Astrocyte (in vitro differentiated cells and primary cell): ENCODE data around the gene SPARC. TPM values are rescaled to one million over a fixed set of nuclear protein-coding genes. Genes with fewer than 3 reads are reported as not detected.
"Not testable (repeated sequence)": the region's sequence is repeated elsewhere in the genome, so short reads cannot be mapped to it uniquely, and the experiment has no call there.

ENCODE experiments used
- DNase-seq: peaks from one replicate; pipeline ENCODE4 v3.0.0-alpha.2; 2010; ENCODE audit warnings: low read depth
- FAIRE-seq: peaks from 2 replicates; lab custom pipeline; 2011; peaks lifted over from hg19 to GRCh38; lab: Jason Lieb, UNC
- H2AFZ ChIP-seq: 2 replicates; pipeline ENCODE4 v1.6.0; 2012; ENCODE audit warnings: low read depth, low read length, inconsistent platforms
- H3K27ac ChIP-seq: 2 replicates; pipeline ENCODE4 v1.5.1; 2011; ENCODE audit warnings: low read depth, low read length, inconsistent platforms
- H3K27me3 ChIP-seq: 2 replicates; pipeline ENCODE4 v1.6.0; 2011; ENCODE audit warnings: low read length, inconsistent platforms; ENCODE audit not compliant: insufficient read depth
- H3K36me3 ChIP-seq: 2 replicates; pipeline ENCODE4 v1.5.1; 2011; ENCODE audit warnings: low read length, inconsistent platforms; ENCODE audit not compliant: insufficient read depth
- H3K4me1 ChIP-seq: 2 replicates; pipeline ENCODE4 v1.5.1; 2011; ENCODE audit warnings: low read length, inconsistent platforms; ENCODE audit not compliant: insufficient read depth
- H3K4me2 ChIP-seq: 2 replicates; pipeline ENCODE4 v1.6.0; 2012; ENCODE audit warnings: low read length, inconsistent platforms
- H3K4me3 ChIP-seq: 2 replicates; pipeline ENCODE4 v1.5.1; 2011; ENCODE audit warnings: low read depth, mild to moderate bottlenecking, low read length, inconsistent platforms; ENCODE audit not compliant: insufficient read depth
- H3K79me2 ChIP-seq: 2 replicates; pipeline ENCODE4 v1.6.0; 2012; ENCODE audit warnings: mild to moderate bottlenecking, low read length, inconsistent platforms; ENCODE audit not compliant: insufficient read depth
- H3K9ac ChIP-seq: 2 replicates; pipeline ENCODE4 v1.6.0; 2012; ENCODE audit warnings: mild to moderate bottlenecking, low read length, inconsistent platforms
- H3K9me3 ChIP-seq: 2 replicates; pipeline ENCODE4 v1.5.1; 2012; ENCODE audit warnings: low read depth, mild to moderate bottlenecking, low read length, inconsistent platforms; ENCODE audit not compliant: insufficient read depth
- H4K20me1 ChIP-seq: 2 replicates; pipeline ENCODE4 v1.6.0; 2012; ENCODE audit warnings: low read length, inconsistent platforms; ENCODE audit not compliant: insufficient read depth
- H3K27ac Mint-ChIP-seq: one replicate; pipeline ENCODE4 v1.8.0; 2021; ENCODE audit warnings: mild to moderate bottlenecking, mixed read lengths; ENCODE audit not compliant: unreplicated experiment
- H3K27me3 Mint-ChIP-seq: one replicate; pipeline ENCODE4 v1.8.0; 2021; ENCODE audit warnings: low read depth, mixed read lengths; ENCODE audit not compliant: unreplicated experiment
- H3K36me3 Mint-ChIP-seq: one replicate; pipeline ENCODE4 v1.8.0; 2021; ENCODE audit warnings: low read depth, mixed read lengths; ENCODE audit not compliant: unreplicated experiment
- H3K4me1 Mint-ChIP-seq: one replicate; pipeline ENCODE4 v1.8.0; 2021; ENCODE audit warnings: low read depth, mixed read lengths; ENCODE audit not compliant: unreplicated experiment
- H3K4me3 Mint-ChIP-seq: one replicate; pipeline ENCODE4 v1.8.0; 2021; ENCODE audit warnings: mild to moderate bottlenecking, moderate library complexity, mixed read lengths; ENCODE audit not compliant: unreplicated experiment
- H3K9me3 Mint-ChIP-seq: one replicate; pipeline ENCODE4 v1.8.0; 2021; ENCODE audit warnings: mild to moderate bottlenecking, mixed read lengths; ENCODE audit not compliant: unreplicated experiment
- CTCF ChIP-seq: IDR thresholded peaks from 2 replicates; pipeline ENCODE4 v1.5.1; 2011; ENCODE audit warnings: low read depth, mild to moderate bottlenecking, inconsistent platforms, low read length, moderate library complexity; ENCODE audit not compliant: insufficient read depth
- EZH2 ChIP-seq: IDR thresholded peaks from 2 replicates; pipeline ENCODE4 v1.6.1; 2012; ENCODE audit warnings: mild to moderate bottlenecking, low read length, inconsistent platforms; ENCODE audit not compliant: insufficient read depth
- total RNA-seq: library from RNA; stranded (reverse); gene quantifications from 2 replicates; pipeline ENCODE4 v1.2.1, GENCODE V29; 2021

Gene SPARC
- total RNA-seq, 1 donor from 2014 or later: 15,667 TPM

GRCh38 chr5:151692312-151692711 is 5.6 kb upstream of the SPARC start:
- Histone ChIP-seq H3K4me3 (no peak overlapping the region), H4K20me1 (no peaks in the 10 kb centered on the region), H3K79me2 (peaks cover 3% of the 10 kb centered on the region), H3K27ac (no peak overlapping the region), H3K4me1 (peaks cover 36% of the 10 kb centered on the region), H3K27me3 (no peaks in the 10 kb centered on the region), H3K36me3 (no peaks in the 10 kb centered on the region), H3K4me2 (no peak overlapping the region), H2AFZ (no peak overlapping the region), H3K9me3 (no peaks in the 10 kb centered on the region), H3K9ac (no peak overlapping the region)
- Mint-ChIP-seq H3K9me3 (no peaks in the 10 kb centered on the region), H3K36me3 (no peaks in the 10 kb centered on the region), H3K4me3 (no peak overlapping the region), H3K4me1 (peaks cover 47% of the 10 kb centered on the region), H3K27ac (peak overlapping the region; percentile 16), H3K27me3 (no peaks in the 10 kb centered on the region)
- FAIRE-seq (no peak), DNase-seq (no peak)
- TF ChIP-seq EZH2 (no peak), CTCF (no peak)

- Histone ChIP-seq H3K27ac (no peak overlapping the region), H3K27me3 (no peaks in the 10 kb centered on the region), H3K9me3 (no peaks in the 10 kb centered on the region), H3K36me3 (no peaks in the 10 kb centered on the region), H2AFZ (no peak overlapping the region), H3K4me3 (no peak overlapping the region), H3K4me2 (no peak overlapping the region), H3K4me1 (peaks cover 37% of the 10 kb centered on the region), H3K79me2 (peaks cover 9% of the 10 kb centered on the region), H4K20me1 (no peaks in the 10 kb centered on the region), H3K9ac (no peak overlapping the region)
- peak overlapping the region; percentile 16 for H3K27ac Mint-ChIP-seq
- H3K27me3 Mint-ChIP-seq: no peaks in the 10 kb centered on the region
- peaks cover 48% of the 10 kb centered on the region for H3K4me1 Mint-ChIP-seq
- no peaks in the 10 kb centered on the region for H3K9me3 Mint-ChIP-seq
- DNase-seq (no peak), FAIRE-seq (no peak)
- peaks cover under 1% of the 10 kb centered on the region for H3K36me3 Mint-ChIP-seq
- TF ChIP-seq CTCF: no peak
- no peak for TF ChIP-seq EZH2
- no peak overlapping the region for H3K4me3 Mint-ChIP-seq
Observed at GRCh38 chr5:151691706-151692105, 5.0 kb upstream of the SPARC start.

- not testable (repeated sequence) for H3K27me3 Mint-ChIP-seq, H3K27ac Mint-ChIP-seq, H3K4me2 ChIP-seq, H3K27me3 ChIP-seq, H3K36me3 ChIP-seq, H3K4me3 ChIP-seq, H2AFZ ChIP-seq, H3K9me3 ChIP-seq, H3K27ac ChIP-seq, H3K9ac ChIP-seq, DNase-seq, FAIRE-seq, H3K9me3 Mint-ChIP-seq
- Histone ChIP-seq H3K79me2 (peaks cover 30% of the 10 kb centered on the region), H3K4me1 (peaks cover 23% of the 10 kb centered on the region), H4K20me1 (peaks cover 18% of the 10 kb centered on the region)
- peak overlapping the region; percentile 57 for H3K4me3 Mint-ChIP-seq
- peaks cover 29% of the 10 kb centered on the region for H3K4me1 Mint-ChIP-seq
- H3K36me3 Mint-ChIP-seq: peaks cover 18% of the 10 kb centered on the region
Observed at GRCh38 chr5:151689591-151689990, 2.9 kb upstream of the SPARC start.
